Measurements from ENCODE around the gene ATRX.
"Not testable (repeated sequence)": the region's sequence is repeated elsewhere in the genome, so short reads cannot be mapped to it uniquely, and the experiment has no call there.

ATRX gene

DNA sequence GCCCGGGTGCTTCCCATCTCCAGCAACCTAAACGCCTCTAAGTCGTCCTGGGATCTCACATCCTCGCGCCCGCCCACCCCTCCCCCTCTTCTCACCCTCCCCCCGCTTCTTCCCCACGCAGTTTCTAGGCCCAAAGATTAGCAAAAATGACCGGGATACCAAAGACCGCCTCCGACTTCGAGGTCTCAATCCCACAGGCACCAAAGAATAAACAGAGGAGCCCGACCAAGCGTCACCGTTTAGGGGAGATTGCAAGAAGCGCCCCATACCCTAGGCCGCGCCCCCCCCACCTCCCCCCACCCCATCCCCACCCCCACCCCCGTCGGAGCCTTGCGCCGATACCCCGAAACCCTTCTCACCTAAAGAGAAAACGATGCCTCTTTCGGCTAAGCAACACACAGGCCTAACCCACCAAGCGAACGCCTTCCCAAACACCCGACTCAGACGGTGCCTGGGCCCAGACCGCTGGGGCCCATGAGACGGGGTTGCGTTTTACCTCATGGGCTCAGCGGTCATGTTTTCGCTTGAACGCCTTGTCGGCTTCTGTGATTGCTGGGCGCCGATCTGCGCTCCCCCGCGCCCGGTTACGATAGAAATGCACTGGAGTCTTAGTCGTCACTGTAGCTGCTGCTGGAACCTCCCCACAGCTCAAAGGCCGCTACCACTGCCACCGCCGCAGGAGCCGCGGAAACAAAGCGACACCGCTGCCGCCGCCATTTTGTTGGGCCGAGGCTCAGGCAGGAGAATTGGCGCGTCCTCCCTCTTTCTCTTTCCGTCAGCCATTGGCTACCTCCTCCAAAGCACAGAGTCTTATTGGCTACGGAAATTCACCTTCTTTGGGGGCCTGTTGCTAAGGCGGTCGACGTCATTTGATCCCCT, at the start of gene ATRX:
TSS of gene ATRX (minus strand) at position 731 of the 879 bp plus-strand sequence. CDS start at position 516, 215 bp downstream.
- peak; percentile 35 for DNase-seq (ENCODE audit: low read depth)

GRCh38 chrX:77831544-77831943, 45.5 kb upstream of the ATRX start:
- not testable (repeated sequence) for DNase-seq (ENCODE audit: low read depth)

DNA sequence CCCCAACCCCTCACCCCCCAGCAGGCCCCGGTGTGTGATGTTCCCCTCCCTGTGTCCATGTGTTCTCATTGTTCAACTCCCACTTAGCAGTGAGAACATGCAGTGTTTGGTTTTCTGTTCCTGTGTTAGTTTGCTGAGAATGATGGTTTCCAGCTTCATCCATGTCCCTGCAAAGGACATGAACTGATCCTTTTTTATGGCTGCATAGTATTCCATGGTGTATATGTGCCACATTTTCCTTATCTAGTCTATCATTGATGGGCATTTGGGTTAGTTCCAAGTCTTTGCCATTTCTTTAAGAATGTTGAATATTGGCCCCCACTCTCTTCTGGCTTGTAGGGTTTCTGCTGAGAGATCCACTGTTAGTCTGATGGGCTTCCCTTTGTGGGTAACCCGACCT, 36.0 kb upstream of the ATRX start:
- DNase-seq (ENCODE audit: low read depth): not testable (repeated sequence)

GRCh38 chrX:77820091-77820727, 34.2 kb upstream of the ATRX start:
- DNase-seq (ENCODE audit: low read depth): no peak

DNA sequence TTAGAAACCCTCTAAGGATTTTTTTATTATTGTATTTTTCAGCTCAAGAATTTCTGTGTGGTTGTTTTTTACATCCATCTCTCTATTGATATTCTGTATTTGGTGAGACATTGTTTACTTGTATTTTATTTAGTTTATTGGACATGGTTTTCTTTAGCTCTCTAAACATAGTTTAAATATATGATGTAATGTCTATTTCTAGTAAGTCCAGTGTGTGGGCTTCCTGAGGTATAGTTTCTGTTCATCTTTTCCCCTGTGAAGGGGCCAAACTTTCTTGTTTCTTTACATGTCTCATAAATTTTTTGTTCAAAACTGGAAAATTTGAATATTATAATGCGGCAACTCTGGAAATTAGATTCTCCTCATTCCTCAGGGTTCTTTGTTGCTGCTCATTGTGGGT, 28.2 kb upstream of the ATRX start:
- no peak for DNase-seq (ENCODE audit: low read depth)

- DNase-seq (ENCODE audit: low read depth): no peak
Observed at GRCh38 chrX:77802201-77802600, 16.2 kb upstream of the ATRX start.

GRCh38 chrX:77795124-77795523, 9.1 kb upstream of the ATRX start:
- no peak for DNase-seq (ENCODE audit: low read depth)

DNA sequence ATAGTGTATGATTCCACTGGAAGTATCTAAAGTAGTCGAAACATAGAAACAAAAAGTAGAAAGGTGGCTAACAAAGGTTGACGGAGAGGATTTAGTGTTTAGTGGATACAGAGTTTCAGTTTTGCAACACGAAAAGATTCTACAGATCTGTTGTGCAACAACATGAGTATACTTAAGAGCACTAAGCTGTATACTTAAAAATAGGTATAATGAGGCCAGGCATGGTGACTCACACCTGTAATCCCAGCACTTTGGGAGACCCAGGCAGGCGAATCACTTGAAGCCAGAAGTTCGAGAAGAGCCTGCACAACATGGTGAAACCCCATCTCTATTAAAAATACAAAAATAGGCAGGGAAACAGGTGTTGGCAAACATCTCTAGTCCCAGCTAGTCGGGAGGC, 7.9 kb upstream of the ATRX start:
- DNase-seq (ENCODE audit: low read depth): no peak

GRCh38 chrX:77788050-77788449, 2.0 kb upstream of the ATRX start:
- no peak for DNase-seq (ENCODE audit: low read depth)

DNA sequence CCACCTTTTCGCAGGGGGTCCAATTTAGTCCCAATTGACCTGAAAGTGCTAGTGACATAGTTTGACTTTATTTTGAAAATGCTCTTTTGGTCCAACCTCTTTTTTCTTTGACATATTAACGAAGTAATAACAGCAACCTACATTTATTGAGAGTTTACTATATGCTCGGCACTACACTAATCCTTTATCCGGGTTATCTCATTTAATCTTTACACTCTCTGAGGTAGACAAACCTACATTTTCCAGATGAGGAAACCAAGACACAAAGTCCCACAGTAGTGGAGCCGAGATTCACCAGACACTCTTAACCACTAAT, 307 bp upstream of the ATRX start:
- no peak for DNase-seq (ENCODE audit: low read depth)

DNA sequence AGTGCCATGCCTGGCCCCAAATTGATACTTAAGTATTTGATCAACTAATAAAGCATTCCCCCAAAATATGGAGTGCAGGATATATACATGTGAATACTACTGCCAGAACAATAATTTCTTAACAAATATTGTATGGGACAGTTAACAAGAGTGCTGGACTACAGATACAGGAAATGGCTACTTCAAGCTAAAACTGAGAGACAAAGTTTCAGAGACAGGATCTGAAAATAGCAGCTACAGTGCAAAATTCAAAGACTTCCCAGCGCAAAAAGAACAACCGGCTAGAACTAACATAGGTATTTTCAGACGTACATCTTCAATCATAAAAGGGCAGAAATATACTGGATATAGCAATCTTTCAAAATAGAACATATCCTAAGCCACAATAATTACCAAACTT, 6.3 kb downstream of the ATRX start:
- no peak for DNase-seq (ENCODE audit: low read depth)

DNA sequence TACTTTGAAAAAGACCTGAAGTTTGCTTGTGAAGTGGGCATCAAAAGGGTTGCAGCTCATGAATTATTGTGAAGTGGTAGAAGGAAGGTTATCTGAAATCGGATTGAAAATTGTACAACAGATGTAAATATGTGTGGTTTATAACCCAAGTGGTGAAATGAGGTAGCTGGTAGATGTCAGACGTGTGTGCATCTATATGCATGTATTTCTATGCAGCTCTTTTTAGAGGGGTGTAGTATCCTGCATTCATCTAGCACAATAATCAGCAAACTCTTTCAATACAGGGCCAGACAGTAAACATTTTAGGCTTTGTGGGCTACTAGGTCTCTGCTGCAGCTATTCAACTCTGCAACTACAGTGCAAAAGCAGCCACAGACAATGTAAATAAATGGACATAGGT, 9.4 kb downstream of the ATRX start:
- no peak for DNase-seq (ENCODE audit: low read depth)

- DNase-seq (ENCODE audit: low read depth): no peak
Observed at GRCh38 chrX:77771601-77772000, 14.4 kb downstream of the ATRX start.

DNA sequence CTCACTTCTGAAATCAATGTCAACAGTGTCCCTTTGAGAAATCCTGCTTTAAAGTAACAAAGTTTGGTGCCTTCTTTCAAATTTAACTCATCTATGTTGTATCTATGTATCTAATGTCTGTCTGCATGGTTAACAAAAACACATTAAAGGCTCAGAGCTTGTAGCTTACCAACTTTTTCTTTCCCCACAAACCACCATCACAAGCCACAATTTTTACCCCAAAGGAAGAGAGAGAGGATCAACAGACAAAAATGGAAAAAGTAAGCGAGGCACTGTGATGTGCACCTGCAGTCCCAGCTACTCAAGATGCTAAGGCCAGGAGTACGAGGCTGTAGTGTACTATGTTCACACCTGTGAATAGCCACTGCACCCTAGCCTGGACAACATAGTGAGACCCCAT, 17.2 kb downstream of the ATRX start:
- DNase-seq (ENCODE audit: low read depth): no peak

DNA sequence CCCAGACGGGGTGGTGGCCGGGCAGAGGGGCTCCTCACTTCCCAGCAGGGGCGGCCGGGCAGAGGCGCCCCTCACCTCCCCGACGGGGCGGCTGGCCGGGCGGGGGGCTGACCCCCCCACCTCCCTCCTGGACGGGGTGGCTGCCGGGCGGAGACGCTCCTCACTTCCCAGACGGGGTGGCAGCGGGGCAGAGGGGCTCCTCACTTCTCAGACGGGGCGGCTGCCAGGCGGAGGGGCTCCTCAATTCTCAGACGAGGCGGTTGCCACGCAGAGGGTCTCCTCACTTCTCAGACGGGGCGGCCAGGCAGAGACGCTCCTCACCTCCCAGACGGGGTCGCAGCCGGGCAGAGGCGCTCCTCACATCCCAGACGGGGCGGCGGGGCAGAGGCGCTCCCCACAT, 19.8 kb downstream of the ATRX start:
- not testable (repeated sequence) for DNase-seq (ENCODE audit: low read depth)

GRCh38 chrX:77755561-77755960, 30.5 kb downstream of the ATRX start:
- no peak for DNase-seq (ENCODE audit: low read depth)

DNA sequence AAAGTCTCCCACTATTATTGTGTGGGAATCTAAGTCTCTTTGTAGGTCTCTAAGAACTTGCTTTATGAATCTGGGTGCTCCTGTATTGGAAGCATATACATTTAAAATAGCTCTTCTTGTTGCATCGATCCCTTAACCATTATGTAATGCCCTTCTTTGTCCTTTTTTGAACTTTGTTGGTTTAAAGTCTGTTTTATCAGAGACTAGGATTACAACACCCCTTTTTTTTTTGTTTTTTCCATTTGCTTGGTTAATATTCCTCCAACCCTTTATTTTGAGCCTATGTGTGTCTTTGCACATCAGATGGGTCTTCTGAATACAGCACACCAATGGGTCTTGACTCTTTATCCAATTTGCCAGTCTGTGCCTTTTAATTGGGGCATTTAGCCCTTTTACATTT, 32.1 kb downstream of the ATRX start:
- not testable (repeated sequence) for DNase-seq (ENCODE audit: low read depth)

DNA sequence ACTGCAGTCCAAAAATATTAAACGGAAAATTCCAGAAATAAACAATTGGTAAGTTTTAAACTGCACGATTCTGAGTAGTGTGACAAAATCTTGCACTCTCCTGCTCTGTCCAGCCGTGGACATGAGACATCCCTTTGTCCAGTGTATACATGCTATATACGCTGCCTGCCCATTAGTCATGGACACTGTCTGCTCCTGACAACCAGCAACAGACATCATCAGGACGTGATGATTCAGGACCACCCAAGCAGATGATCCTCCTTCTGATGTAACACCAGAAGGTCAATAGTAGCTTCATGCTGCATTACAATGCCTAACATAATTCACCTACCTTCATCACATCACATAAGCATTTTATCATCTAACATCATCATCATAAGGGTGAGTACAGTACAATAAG, 36.3 kb downstream of the ATRX start:
- peak; percentile 37 for DNase-seq (ENCODE audit: low read depth)

DNA sequence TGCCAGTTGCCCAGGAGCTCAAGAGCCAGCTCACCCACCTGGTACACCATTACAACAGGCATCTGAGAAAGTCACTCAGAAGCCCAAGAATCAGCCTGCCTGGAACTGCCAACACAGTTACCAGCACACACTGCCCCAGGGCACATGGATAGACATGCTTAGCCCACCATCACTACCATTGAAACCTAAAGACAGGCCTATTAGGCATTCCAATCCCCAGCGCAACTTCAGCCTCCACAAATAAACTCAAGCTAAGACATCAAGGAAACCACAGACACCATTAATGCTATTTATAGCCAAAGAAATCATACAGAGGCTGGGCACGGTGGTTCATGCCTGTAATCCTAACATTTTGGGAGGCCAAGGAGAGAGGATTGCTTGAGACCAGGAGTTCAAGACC, 42.3 kb downstream of the ATRX start:
- no peak for DNase-seq (ENCODE audit: low read depth)

- DNase-seq (ENCODE audit: low read depth): no peak
Observed at GRCh38 chrX:77742788-77743476, 43.1 kb downstream of the ATRX start.

- DNase-seq (ENCODE audit: low read depth): no peak
Observed at GRCh38 chrX:77740376-77740905, 45.6 kb downstream of the ATRX start.

- DNase-seq (ENCODE audit: low read depth): no peak
Observed at GRCh38 chrX:77733342-77733741, 52.7 kb downstream of the ATRX start.
